GM12878 (cell line): ENCODE results near the gene ARHGAP15. TPM values are rescaled to one million over a fixed set of nuclear protein-coding genes. Genes with fewer than 3 reads are reported as not detected.

Experiments used
- ASH2L ChIP-seq: fragments of 300-600, 200-600 bp; sonication (generic); IDR thresholded peaks from 2 replicates; pipeline ENCODE4 v1.6.1; 2017; ENCODE audit warnings: low read depth, mild to moderate bottlenecking, borderline replicate concordance
- BMI1 ChIP-seq: fragments of 450-650 bp; IDR thresholded peaks from 2 replicates; pipeline ENCODE4 v1.6.1; 2016; ENCODE audit warnings: mild to moderate bottlenecking, moderate library complexity, borderline replicate concordance
- CBX5 ChIP-seq: sonication (generic); IDR thresholded peaks from 2 replicates; pipeline ENCODE4 v1.6.1; 2016; ENCODE audit warnings: low read depth, moderate library complexity, mild to moderate bottlenecking, inconsistent platforms
- CREM ChIP-seq: IDR thresholded peaks from 2 replicates; pipeline ENCODE4 v1.6.1; 2014; ENCODE audit warnings: antibody characterized with exemption, low read depth
- E4F1 ChIP-seq: fragments of 450-650 bp; IDR thresholded peaks from 2 replicates; pipeline ENCODE4 v1.6.1; 2018; ENCODE audit warnings: borderline replicate concordance, mild to moderate bottlenecking; ENCODE audit not compliant: partially characterized antibody
- EED ChIP-seq: sonication (generic); IDR thresholded peaks from 2 replicates; pipeline ENCODE4 v1.6.1; 2016; ENCODE audit warnings: antibody characterized with exemption, low read depth
- EZH2 ChIP-seq: IDR thresholded peaks from 2 replicates; pipeline ENCODE4 v1.6.1; 2012; ENCODE audit warnings: low read depth, mild to moderate bottlenecking, control low read depth, inconsistent platforms, low read length, borderline replicate concordance; ENCODE audit not compliant: control insufficient read depth
- GABPA ChIP-seq: IDR thresholded peaks from 2 replicates; pipeline ENCODE4 v1.6.1; 2014; ENCODE audit warnings: antibody characterized with exemption, low read depth, mild to moderate bottlenecking, inconsistent platforms
- HDAC2 ChIP-seq: fragments of 200-600 bp; sonication (generic); IDR thresholded peaks from 2 replicates; pipeline ENCODE4 v1.6.1; 2017
- IRF4 ChIP-seq: IDR thresholded peaks from 2 replicates; pipeline ENCODE4 v1.6.1; 2011; ENCODE audit warnings: low read depth, low read length
- JUNB ChIP-seq: IDR thresholded peaks from 2 replicates; pipeline ENCODE4 v1.6.1; 2016; ENCODE audit warnings: antibody characterized with exemption, mild to moderate bottlenecking
- MEF2A ChIP-seq: IDR thresholded peaks from 2 replicates; pipeline ENCODE4 v1.6.1; 2011; ENCODE audit warnings: low read depth, mild to moderate bottlenecking, low read length, moderate library complexity; ENCODE audit not compliant: insufficient read depth
- NFYB ChIP-seq: IDR thresholded peaks from 2 replicates; pipeline ENCODE4 v1.6.1; 2011; ENCODE audit warnings: low read depth, mild to moderate bottlenecking, low read length, improper control_type of control experiment, moderate library complexity; ENCODE audit not compliant: insufficient read depth
- POU2F2 ChIP-seq: IDR thresholded peaks from 3 replicates; pipeline ENCODE4 v1.6.1; 2011; ENCODE audit warnings: low read depth, mild to moderate bottlenecking, low read length, borderline replicate concordance
- RELA ChIP-seq: fragments of 450-650 bp; IDR thresholded peaks from 2 replicates; pipeline ENCODE4 v1.8.0; 2014; ENCODE audit warnings: borderline replicate concordance; ENCODE audit not compliant: partially characterized antibody
- SUPT20H ChIP-seq: IDR thresholded peaks from 2 replicates; pipeline ENCODE4 v1.6.1; 2011; ENCODE audit warnings: low read depth, mild to moderate bottlenecking, low read length, moderate library complexity, borderline replicate concordance; ENCODE audit not compliant: control insufficient read depth
- ZNF384 ChIP-seq: IDR thresholded peaks from 2 replicates; pipeline ENCODE4 v1.6.1; 2012; ENCODE audit warnings: low read depth, mild to moderate bottlenecking, low read length, improper control_type of control experiment, borderline replicate concordance
- polyA plus RNA-seq, 11 experiments: library from polyadenylated mRNA; depleted of rRNA in 4 of 11; unstranded in 6 of 11; stranded (reverse) in 5 of 11; fragments of >200 nt; fragmentation: Nextera tagmentation in 4 of 11; fragmentation: Illumina TruSeq in 1 of 11; extraction: Ambion mirVana in 4 of 11; extraction: Trizol in 1 of 11; gene quantifications; 1 replicate in 1 of 11; 2 replicates in 10 of 11; pipeline versions ENCODE4 v1.2.1 to v1.2.3, GENCODE V29; 2011 to 2016; ENCODE audit warnings: inconsistent platforms in 2 of 11, missing spikeins in 2 of 11, low read depth in 1 of 11
- total RNA-seq, 4 experiments: library from RNA; depleted of rRNA in 3 of 4; stranded (reverse); fragments of >200 nt in 3 of 4; fragmentation: Illumina TruSeq in 1 of 4; extraction: Trizol in 1 of 4; gene quantifications; 2 replicates each; pipeline versions ENCODE4 v1.2.1 to v1.2.3, GENCODE V29; 2013 to 2021
- TF ChIP-seq, protein P1 (sequence below): IDR thresholded peaks from 2 replicates; pipeline ENCODE4 v1.6.1; 2011; ENCODE audit warnings: borderline replicate concordance, low read depth, mild to moderate bottlenecking, moderate library complexity, low read length; ENCODE audit not compliant: insufficient read depth, poor library complexity, severe bottlenecking
- TF ChIP-seq, protein P2 (sequence below): fragments of 450-650 bp; IDR thresholded peaks from 2 replicates; pipeline ENCODE4 v1.6.1; 2016; ENCODE audit warnings: mild to moderate bottlenecking
- TF ChIP-seq, protein P3 (sequence below): fragments of 450-650 bp; IDR thresholded peaks from 2 replicates; pipeline ENCODE4 v1.6.1; 2016; ENCODE audit warnings: mild to moderate bottlenecking, moderate library complexity, borderline replicate concordance

The ARHGAP15 gene
- total and polyA plus RNA-seq, 10 of the 15 experiments (the other 5 are each of a cell fraction or from before 2014, with no cell fraction given) = 38.0 to 92.6 (median 66.7) TPM

DNA sequence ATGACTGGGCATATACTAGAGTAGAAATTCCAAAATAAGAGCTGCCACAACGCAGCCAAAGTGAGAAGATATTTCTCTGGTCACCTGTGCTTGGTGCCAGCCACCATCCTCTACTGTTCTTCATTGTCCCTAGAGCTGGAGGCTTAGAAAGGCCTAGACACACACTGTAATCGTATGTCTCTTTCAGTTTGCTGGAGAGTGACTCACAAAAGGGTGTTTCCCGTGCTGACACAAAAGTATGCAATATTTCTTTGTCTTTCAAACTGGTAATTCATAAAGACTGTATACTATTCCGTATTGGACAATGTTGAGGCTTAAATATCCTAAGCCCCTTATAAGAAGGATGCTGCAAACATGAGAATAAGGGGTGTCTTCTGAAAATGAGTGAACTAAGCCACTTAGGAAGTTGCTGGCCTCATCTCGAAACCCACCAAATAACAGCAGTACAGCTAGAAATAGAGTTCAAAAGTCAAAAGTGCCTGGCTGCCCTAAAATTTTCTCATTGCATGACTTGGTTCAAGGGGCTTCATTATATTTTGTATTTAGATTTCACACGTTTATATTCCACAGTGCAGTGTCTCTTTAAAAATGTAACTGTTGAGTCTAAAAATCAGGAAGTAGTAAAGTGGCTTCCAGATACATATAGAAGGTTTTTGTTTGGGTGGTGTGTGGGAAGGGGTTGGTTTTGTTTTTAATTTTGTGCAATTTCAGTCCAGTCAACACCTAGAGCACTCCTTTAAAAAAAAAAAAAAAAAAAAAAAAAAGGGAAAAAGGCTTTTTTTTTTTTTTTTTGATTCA lies 601.1 kb downstream of the ARHGAP15 start (continued):
- TF ChIP-seq, protein P1, sequence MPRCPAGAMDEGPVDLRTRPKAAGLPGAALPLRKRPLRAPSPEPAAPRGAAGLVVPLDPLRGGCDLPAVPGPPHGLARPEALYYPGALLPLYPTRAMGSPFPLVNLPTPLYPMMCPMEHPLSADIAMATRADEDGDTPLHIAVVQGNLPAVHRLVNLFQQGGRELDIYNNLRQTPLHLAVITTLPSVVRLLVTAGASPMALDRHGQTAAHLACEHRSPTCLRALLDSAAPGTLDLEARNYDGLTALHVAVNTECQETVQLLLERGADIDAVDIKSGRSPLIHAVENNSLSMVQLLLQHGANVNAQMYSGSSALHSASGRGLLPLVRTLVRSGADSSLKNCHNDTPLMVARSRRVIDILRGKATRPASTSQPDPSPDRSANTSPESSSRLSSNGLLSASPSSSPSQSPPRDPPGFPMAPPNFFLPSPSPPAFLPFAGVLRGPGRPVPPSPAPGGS = no peak
- TF ChIP-seq CREM (peak; percentile 53; the same call in 1 of the 2 replicates), EED (peak; percentile 23; the same call in 1 of the 2 replicates), ZNF384 (peak; percentile 60), GABPA (no peak), RELA (no peak), EZH2 (no peak), E4F1 (no peak), NFYB (no peak), IRF4 (0 out of 2 replicates have a peak, but pooled peaks have one; percentile 22), HDAC2 (no peak), SUPT20H (no peak), CBX5 (no peak), MEF2A (0 out of 2 replicates have a peak, but pooled peaks have one; percentile 43), JUNB (peak; percentile 67), ASH2L (no peak), POU2F2 (no peak), BMI1 (no peak)
- TF ChIP-seq, protein P2, sequence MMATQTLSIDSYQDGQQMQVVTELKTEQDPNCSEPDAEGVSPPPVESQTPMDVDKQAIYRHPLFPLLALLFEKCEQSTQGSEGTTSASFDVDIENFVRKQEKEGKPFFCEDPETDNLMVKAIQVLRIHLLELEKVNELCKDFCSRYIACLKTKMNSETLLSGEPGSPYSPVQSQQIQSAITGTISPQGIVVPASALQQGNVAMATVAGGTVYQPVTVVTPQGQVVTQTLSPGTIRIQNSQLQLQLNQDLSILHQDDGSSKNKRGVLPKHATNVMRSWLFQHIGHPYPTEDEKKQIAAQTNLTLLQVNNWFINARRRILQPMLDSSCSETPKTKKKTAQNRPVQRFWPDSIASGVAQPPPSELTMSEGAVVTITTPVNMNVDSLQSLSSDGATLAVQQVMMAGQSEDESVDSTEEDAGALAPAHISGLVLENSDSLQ = no peak
- TF ChIP-seq, protein P3, sequence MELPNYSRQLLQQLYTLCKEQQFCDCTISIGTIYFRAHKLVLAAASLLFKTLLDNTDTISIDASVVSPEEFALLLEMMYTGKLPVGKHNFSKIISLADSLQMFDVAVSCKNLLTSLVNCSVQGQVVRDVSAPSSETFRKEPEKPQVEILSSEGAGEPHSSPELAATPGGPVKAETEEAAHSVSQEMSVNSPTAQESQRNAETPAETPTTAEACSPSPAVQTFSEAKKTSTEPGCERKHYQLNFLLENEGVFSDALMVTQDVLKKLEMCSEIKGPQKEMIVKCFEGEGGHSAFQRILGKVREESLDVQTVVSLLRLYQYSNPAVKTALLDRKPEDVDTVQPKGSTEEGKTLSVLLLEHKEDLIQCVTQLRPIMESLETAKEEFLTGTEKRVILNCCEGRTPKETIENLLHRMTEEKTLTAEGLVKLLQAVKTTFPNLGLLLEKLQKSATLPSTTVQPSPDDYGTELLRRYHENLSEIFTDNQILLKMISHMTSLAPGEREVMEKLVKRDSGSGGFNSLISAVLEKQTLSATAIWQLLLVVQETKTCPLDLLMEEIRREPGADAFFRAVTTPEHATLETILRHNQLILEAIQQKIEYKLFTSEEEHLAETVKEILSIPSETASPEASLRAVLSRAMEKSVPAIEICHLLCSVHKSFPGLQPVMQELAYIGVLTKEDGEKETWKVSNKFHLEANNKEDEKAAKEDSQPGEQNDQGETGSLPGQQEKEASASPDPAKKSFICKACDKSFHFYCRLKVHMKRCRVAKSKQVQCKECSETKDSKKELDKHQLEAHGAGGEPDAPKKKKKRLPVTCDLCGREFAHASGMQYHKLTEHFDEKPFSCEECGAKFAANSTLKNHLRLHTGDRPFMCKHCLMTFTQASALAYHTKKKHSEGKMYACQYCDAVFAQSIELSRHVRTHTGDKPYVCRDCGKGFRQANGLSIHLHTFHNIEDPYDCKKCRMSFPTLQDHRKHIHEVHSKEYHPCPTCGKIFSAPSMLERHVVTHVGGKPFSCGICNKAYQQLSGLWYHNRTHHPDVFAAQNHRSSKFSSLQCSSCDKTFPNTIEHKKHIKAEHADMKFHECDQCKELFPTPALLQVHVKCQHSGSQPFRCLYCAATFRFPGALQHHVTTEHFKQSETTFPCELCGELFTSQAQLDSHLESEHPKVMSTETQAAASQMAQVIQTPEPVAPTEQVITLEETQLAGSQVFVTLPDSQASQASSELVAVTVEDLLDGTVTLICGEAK = no peak
